ENCODE results near the gene SCIMP.
A peak's percentile ranks its signal among the peaks of the same experiment; 100 is the strongest.
"Not testable (repeated sequence)": the region's sequence is repeated elsewhere in the genome, so short reads cannot be mapped to it uniquely, and the experiment has no call there.

Gene SCIMP

DNA sequence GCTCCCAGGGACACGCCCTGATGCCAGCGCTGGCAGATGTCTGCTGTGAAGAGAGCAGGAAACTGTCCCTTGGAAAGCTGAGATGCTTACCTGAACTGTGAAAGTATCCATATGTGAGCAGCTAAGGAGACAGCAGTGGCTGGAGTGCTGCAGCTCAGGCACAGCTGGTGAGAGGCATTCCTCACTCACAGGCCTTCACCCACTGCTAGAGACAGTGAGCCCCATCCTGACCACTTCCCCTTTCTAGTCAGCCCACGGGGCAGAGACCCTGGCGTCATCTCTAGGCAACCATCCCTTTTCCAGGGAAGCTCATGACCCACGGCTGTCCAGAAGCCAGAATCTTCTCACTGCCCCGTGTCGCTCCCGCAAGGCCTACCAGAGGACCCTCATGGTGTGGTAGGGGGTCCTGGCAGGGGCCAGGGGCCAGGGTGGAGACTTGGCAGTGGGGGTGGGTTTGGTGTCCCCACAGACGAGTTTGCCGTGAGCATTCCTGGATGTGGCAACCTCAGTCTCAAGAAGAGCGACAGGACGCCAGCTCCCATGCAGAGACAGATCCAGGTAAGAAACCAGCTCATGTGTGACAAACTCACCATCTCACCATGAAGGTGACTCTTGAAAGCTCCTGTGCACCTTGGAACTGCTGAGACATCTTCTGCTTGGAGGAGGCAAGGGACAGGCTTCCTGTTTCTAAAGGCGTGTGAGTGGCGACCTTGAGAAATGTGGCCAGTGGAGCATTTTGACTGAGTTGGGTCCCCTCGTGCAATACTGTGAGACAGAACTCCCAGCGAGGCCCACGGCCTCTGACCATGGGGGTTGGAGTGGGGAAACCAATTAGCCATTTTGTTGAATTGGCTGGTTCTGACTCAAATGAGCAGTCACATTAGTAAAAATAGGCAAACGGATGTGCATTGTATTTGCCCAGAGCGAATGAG lies at the start of gene SCIMP:
SCIMP (minus strand) TSS at position 216 of the 932 bp plus-strand sequence; CDS start at position 111, 105 bp downstream.
- no peak for DNase-seq (ENCODE audit: low read depth)

DNA sequence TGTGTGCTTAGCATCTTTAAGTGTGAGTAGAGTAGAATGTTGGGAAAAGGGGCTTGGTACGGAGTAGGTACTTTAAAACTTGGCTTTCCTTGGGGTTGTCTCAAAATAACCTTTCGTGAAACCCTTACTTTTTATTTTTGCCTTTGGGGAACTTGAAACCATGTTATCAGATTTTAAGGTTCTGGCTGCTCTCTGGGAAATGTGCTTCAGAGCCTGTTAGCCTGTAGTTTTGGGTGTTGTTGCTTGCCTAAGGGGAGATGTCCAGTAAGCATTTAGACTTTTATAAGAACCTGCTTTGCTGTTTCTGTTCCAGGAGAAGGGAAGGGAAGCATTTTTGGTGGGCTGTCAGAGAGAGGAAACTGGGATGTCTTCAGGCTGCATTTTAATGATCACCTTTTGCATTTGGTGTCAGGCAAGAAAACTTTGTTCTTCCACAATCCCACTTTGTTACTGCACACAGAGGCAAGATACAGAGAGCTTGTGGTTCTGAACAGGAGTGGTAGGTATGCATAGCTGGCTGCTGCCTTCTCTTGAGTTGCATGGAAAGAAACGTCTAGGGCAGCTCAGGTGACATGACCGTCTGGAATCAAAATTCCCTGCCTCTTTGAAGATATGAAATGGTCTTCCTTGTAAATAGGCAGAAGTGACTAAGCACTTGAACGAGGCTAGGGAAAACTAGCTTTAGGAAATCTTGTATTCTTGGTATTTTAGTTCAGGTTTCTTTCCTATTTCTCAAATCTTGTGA lies 49.1 kb upstream of the SCIMP start:
- DNase-seq (ENCODE audit: low read depth) = no peak

DNA sequence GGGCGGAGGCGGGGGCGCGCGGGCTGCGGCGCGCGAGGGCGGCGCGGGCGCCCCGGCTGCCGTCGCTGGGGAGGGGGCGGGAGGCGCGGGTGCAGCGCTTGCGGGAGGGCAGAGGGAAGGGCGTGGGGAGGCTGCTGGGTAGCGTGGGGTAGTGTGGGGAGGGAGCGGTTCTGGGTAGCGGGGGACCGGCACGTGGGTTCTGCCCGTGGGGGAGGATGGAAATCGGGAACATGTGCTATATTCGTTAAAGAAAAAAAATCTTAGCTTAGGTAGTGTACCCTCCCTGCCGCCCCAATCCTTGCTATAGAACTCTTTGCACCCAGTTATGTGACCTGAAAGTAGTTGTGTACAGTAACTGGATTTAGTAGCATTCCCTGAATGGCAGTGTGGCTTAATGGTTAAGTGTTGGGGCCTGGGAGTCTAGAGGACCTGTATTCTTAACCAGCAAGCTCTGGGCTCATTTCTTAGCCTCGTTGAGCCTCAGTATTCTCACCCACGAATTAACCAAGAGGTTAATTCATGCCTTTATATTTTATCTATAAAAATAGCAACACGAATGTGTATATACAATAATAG lies 48.1 kb upstream of the SCIMP start:
- DNase-seq (ENCODE audit: low read depth) = peak; percentile 2

DNA sequence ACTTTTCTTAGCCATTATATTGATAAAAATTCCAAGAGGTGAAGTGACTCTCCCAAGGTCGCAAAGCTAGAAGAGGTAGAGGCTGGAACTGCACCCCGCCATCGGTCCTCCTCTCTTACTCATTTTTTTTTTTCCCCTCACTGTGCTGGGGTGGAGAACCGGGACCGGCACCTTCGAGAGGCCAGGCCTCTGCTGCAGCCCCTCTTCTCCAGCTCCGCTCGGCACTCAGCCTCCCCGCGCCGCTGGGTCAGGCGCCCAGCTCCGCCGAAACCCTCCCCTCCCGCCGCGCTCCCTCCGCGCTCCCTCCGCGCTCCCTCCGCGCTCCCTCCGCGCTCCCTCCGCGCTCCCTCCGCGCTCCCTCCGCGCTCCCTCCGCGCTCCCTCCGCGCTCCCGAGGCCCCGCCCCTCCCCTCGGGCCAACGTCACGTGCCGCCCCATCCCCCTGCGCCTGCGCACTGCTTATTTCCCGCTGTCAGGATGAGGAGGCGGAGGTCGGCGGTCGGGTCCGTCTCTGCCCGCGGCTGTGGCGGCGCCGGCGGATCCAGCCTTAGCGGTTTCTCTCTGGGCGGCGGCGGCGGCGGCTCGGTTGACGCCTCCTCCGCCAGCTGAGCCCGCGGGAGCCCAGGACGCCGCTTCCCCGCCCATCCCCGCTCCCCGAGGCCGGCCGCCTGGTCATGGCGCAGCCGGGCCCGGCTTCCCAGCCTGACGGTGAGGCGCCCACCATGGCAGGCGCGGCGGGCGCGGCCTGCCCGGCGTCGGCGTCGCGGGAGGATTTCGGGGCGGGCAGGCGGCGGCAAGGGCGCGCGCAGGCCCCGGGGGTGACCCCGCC lies 47.4 kb upstream of the SCIMP start, which contains the start of gene RABEP1:
RABEP1 (plus strand) TSS at position 471 of the 828 bp plus-strand sequence; CDS start at position 674, 203 bp downstream.
- DNase-seq (ENCODE audit: low read depth) = peak; percentile 91

DNA sequence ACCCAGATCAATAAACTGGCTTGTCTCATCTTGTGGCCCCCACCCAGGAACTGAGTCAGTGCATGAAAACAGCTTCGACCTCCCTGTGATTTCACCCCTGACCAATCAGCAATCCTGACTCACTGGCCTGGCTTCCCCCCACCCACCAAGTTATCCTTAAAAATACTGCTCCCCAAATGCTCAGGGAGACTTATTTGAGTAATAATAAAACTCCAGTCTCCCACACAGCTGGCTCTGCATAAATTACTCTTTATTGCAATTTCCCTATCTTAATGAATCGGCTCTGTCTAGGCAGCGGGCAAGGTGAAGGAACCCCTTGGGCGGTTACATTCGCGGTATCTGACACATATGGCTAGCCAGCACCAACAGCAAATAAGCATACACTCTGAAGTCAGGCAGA lies 37.7 kb upstream of the SCIMP start:
- DNase-seq (ENCODE audit: low read depth) = no peak

DNA sequence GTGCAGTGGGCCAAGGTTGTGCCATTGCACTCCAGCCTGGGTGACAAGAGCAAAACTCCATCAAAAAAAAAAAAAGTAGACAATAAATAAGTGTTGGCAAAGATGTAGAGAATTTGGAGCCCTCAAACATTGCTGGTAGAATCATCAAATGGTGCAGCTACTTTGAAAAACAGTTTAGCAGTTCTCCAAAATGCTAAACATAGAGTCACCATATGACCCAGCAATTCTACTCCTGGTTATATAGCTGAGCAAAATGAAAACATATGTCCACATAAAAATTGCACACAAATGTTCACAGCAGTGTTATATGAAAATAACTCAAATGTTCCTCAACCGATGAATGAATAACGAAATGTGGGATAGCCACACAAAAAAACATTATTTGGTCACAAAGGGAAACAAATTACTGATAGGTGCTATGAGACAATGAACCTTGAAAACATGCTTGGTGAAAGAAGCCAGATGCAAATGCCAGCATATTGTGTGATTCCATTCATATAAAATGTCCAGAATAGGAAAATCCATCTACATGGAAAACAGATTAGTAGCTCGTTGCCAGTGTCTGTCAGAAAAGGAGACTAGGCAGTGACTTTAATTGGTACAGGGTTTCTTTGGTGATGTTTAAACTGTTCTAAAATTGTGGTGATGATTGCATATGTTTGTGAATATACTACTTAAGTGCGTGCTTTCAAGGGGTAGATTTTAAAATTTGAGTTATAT lies 34.7 kb upstream of the SCIMP start:
- DNase-seq (ENCODE audit: low read depth) = no peak

DNA sequence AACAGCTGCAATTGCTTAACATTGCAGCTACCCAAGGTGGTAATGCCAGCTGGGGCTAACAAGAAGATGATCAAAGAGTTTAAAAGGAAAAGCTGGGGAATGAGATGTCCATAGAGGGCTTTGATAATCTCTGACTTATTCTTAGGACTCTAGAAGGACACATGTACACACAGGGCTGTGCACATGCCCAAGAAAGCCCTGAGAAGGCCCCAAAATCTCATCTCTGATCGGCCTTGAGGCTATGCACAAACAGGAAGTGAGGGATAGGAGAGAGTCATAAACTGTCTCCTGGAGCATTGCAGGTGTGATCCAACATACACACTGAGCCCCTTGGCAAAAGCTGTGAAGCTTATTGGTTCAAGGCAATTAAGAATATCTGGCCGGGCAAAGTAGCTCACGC lies 30.2 kb upstream of the SCIMP start:
- DNase-seq (ENCODE audit: low read depth) = no peak

DNA sequence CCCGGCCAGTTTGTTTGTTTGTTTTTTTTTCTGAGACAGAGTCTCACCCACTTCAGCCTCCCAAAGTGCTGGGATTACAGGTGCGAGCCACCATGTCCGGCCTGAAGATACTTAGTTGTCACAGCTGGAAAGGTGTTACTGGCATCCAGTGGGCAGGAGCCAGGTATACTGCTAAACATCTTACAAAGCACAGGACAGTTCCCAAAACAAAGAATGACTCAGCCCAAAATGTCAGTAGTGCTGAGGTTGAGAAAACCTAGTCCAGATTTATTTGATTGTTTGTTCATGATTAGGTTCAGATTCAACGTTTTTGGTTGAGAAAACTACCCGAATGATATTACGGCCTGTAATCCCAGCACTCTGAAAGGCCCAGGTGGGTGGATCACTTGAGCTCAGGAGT lies 28.8 kb upstream of the SCIMP start:
- DNase-seq (ENCODE audit: low read depth) = no peak

DNA sequence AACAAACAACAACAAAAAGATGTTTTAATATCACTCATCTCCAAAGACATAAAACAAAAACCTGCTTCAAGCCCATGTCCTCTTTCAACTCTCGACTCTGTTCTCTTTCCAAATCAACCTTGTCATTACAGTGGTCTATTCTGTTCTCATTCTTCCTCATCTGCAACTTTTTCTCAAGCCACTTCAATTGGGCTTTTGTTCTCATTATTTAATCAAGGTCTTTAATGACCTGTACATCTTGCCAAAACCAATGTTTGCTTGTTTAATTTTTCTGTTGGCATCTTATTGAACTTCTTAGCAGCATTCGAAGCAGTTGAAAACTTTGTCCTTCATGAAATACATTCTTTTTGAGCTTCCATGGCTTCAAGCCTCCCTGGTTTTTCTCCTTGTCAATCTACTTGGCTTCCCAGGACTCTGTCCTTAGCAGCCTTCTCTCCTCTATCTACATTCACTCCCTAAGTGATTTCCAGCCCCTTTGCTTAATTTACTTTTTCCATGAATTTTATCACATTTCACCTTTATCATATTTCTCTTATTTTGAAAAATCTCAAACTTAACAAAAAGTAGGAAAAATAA lies 27.8 kb upstream of the SCIMP start:
- no peak for DNase-seq (ENCODE audit: low read depth)

DNA sequence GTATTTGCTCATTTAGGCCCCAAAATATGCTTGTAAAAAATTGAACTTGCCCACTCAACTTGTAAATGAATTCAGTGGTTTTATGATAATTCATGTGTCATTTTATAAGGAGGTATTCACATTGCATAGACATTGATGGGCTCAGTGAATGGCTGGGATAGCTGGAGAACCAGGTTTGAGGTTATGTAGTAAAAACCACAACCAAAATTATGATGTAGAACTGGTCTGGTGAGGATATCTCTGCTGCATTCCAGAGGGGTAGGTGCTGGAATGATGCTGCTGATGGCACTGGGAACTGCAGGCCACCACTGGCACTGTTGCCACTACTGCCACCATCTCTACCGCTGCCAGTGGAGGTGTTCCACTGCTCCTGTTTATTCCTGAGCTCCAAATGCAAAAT lies 25.9 kb upstream of the SCIMP start:
- no peak for DNase-seq (ENCODE audit: low read depth)

DNA sequence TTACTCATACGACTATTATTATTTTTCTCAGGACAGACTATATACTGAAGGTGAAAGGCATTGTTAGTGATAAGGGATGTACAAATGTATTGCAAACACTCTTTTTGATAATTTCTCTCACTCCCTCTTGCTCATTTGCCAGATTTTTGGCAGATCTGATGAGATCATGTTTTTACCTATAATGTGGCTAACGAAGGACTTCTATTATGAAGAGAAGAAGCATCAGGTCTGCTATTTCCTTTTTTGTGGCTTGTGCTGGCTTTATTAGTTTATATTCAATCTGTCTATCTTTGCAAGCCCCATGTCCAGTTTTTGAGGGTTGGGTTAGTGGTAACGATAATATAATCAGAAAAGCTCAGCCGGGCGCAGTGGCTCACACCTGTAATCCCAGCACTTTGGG lies 22.5 kb upstream of the SCIMP start:
- no peak for DNase-seq (ENCODE audit: low read depth)

DNA sequence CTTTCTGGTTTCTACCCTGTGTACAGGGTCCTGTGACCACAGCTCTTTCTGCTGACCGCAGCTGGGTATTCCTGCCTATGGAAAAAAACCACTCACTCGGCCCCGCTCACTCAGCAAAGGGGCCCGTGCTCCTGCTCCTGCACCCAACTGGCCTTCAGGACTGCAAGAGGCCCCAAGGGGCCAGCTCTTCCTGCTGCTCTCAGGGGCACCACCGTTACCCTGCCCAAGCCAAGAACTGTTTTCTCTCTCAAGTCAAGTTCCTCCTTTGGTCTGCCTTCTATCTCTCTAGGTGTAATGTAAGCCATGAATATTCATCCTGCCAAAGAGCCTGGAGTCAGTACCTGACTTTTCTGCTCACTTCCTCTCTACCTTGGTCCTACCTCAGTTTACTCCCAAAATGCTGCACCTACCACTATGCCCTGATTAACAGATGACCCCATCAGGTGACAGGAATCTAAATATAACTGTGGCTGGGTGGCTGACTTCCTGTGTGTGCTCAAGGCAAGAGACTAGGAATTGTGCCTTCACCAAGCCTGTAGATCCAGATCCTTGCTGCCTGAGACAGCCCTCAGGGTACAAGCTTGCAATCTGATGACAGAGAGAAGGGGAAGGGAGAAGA lies 20.4 kb upstream of the SCIMP start:
- DNase-seq (ENCODE audit: low read depth) = no peak

DNA sequence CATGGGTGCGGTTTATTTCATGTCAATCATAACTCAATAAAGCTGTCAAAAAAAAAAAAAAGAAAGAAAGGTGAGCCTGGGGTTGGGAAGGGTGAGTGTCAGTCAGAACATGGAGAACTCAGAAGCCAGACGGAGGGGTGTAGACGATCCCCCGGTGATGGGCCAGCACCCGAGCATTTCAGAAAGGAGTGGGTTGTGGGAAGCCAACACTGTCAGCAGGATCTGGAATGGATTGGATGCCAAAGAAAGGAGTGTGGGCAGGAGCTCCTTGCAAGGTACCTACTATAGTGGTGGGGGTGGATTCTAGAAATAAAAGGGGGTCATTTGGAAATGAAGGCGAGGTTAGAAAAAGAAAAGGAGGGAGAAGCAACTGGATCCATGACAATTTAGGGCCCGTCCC lies 19.8 kb upstream of the SCIMP start:
- no peak for DNase-seq (ENCODE audit: low read depth)

DNA sequence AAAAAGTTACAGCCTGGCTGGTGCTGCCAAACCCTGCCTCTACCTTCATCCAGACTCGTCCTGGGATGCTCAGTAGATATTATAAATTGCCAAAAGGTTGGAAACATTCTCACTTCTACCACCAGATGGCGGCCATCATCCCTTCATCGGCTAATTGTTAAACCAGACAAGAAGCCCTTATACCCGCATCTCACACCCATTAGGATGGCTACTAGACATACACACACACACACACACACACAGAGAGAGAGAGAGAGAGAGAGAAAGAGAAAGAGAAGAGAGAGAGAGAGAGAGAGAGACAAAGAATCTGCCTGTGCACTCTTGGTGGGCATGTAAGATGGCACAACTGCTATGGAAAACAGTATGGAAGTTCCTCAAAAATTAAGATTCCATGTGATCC lies 15.0 kb upstream of the SCIMP start:
- DNase-seq (ENCODE audit: low read depth) = peak; percentile 76

DNA sequence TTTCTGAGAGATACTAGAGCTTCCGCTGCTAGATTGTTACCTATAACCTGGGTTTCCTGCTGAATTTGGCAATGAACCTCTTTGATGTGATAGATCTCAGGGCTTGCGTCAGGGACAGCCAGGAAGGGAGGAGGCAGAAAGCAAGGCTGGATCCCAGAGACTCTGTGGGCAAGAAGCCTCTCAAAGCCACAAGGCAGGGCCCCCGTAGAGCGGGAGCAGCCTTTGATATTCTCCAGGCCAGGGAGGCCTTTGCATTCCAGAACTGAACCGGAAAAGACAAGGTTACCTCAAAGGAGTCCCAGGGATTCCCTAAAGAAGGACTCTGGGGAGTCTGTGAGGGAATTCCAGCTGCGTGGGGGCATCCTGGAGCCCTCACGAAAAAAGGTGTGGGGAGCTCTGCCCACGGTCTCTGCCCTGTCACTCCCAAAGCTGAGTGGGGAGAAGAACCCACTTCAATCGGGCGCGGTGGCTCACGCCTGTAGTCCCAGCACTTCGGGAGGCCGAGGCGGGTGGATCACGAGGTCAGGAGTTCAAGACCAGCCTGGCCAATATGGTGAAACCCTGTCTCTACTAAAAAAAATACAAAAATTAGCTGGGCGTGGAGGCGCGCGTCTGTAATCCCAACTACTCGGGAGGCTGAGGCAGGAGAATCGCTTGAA lies 14.3 kb upstream of the SCIMP start:
- DNase-seq (ENCODE audit: low read depth) = no peak

DNA sequence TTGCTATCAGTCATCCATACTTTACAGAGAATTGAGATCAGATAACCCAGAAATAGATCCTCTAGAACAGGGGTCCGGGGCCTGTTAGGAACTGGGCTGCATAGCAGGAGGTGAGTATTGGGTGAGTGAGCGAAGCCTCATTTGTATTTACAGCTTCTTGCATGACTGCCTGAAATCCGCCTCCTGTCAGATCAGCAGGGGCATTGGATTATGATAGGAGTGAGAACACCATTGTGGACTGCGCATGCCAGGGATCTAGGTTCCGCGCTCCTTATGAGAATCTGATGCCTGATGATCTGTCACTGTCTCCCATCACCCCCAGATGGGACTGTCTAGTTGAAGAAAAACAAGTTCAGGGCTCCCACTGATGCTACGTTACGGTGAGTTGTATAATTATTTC lies 13.0 kb upstream of the SCIMP start:
- no peak for DNase-seq (ENCODE audit: low read depth)

DNA sequence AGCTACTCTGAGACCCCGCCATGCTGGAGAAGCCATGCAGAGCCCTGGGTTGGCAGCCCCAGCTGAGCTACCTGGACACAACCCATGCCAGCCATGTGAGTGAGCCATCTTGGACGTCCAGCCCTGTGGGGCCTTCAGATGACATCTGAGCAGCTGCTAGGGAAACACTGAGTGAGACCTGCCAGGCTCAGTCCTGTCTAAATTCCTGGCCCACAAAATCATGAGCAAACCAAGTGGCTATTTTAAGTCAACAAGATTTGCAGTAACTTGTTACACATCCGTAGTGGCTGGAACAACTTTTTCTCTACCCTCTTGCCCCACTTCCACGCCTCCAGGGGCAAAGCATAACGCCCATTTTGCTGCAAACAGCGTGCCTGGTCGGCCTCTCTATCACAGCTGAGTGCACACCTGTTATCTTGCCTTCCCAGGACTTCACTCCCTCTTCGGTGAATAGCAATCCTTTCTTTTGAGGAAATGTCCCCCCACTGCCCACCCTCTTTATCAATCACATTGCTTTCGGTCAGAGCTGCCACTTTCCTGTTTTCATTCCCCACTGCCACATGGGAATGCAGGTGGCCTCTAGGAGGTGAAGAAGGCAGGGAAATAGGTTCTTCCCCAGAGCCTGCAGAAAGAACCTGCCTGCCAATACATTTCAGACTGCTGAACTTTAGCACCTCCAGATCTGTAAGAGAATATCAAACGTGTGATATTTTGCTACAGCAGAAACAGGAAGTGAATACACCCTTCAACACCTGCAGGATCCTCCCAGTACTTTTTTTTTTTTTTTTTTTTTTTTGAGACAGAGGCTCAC lies 7.4 kb upstream of the SCIMP start:
- DNase-seq (ENCODE audit: low read depth) = no peak

DNA sequence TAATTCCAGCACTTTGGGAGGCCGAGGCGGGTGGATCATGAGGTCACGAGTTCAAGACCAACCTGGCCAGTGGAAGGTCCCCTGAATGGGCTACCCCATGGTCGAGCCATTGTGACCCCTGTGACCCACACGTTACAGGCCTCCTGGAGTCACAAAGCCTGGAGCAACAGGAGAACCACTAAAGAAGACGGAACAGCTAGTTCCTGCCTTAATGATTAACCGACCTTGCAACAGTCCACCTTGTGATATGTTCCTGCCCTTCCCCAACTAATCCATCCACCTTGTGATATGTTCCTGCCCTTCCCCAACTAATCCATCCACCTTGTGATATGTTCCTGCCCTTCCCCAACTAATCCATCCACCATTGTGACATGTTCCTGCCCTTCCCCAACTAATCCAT lies 5.1 kb upstream of the SCIMP start:
- DNase-seq (ENCODE audit: low read depth) = not testable (repeated sequence)

DNA sequence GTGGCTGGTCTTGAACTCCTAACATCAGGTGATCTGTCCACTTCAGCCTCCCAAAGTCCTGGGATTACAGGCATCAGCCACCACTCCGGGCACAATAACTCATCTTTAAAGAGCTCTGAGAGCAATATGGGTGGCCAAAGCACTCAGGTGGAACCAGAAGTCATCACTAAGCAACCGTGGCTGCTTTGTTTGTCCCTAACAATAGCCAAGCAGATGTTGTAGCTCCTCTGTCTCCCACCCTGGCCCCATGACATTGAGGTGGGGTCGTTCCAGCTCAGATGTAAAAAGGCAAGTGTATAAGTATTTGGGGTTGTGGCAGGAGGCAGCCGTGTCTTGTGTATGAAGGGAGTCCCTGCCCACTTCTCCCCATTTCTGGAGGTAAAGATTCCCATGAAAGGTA lies 3.7 kb upstream of the SCIMP start:
- no peak for DNase-seq (ENCODE audit: low read depth)

Measured in fibroblast of gingiva (primary cell).